Measurements from ENCODE around the gene IMPDH2.

Gene IMPDH2

DNA sequence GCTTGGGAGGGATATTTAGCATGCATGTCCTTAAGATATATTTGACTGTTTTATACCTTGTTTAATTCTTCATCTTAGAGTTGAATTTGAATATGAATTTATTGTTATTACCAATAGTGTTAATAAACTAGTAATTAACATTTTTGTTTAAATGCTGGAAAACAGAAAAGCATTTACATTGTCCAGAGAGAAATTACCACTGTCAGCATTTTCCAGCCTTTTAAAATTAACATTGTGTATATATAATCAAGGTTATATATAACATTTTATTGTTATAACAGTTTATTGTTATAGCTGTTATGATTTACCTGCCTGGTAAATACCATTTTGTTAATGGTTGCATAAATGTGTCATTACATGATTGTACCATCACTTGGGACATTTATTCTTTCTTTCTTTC, 47.2 kb downstream of the IMPDH2 start:
- CTCF ChIA-PET = interaction anchor here (1.1 kb wide), 1 partner anchor 9 kb away, joined by 3 read pairs; no protein-coding TSS in a partner anchor
- POLR2A ChIA-PET = no interaction called here
- TF ChIP-seq, protein P1, sequence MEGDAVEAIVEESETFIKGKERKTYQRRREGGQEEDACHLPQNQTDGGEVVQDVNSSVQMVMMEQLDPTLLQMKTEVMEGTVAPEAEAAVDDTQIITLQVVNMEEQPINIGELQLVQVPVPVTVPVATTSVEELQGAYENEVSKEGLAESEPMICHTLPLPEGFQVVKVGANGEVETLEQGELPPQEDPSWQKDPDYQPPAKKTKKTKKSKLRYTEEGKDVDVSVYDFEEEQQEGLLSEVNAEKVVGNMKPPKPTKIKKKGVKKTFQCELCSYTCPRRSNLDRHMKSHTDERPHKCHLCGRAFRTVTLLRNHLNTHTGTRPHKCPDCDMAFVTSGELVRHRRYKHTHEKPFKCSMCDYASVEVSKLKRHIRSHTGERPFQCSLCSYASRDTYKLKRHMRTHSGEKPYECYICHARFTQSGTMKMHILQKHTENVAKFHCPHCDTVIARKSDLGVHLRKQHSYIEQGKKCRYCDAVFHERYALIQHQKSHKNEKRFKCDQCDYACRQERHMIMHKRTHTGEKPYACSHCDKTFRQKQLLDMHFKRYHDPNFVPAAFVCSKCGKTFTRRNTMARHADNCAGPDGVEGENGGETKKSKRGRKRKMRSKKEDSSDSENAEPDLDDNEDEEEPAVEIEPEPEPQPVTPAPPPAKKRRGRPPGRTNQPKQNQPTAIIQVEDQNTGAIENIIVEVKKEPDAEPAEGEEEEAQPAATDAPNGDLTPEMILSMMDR (IDR thresholded peaks at IDR 0.05; ENCODE audit: control extremely low read depth, extremely low read depth, low read depth, missing control alignments) = no peak

DNA sequence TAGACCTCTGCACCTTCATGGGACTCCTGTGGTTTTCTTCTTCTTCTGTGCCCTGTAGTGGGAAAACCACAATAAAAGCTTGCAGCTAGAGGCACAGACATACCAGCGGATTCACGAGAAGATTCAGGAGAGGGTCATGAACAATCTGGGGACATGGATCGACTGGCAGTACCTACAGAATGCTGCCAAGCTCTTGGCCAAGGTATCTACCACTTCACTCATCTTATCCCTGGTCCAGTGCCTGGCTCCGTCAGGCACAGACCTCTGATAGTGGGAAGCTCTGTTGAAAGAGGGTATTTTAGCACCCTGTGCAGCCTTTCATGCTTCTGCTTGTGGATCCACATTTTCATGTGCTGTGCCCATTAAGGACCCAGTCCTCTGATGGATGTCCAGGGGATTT, 48.9 kb downstream of the IMPDH2 start:
- POLR2A ChIA-PET = interaction anchor here (0.7 kb wide), 1 partner anchor 1592 kb away, joined by 4 read pairs; no protein-coding TSS in a partner anchor
- DNase-seq (ENCODE audit: extremely low spot score) = no peak
- CTCF ChIA-PET = interaction anchor here (0.9 kb wide), 1 partner anchor 57 kb away, joined by 3 read pairs; no protein-coding TSS in a partner anchor
- TF ChIP-seq, protein P1 (IDR thresholded peaks at IDR 0.05; ENCODE audit: control extremely low read depth, extremely low read depth, low read depth, missing control alignments) = no peak

More for the DNA sequence above, 47.2 kb downstream of the IMPDH2 start:
- no peak for DNase-seq (ENCODE audit: extremely low spot score)

DNA sequence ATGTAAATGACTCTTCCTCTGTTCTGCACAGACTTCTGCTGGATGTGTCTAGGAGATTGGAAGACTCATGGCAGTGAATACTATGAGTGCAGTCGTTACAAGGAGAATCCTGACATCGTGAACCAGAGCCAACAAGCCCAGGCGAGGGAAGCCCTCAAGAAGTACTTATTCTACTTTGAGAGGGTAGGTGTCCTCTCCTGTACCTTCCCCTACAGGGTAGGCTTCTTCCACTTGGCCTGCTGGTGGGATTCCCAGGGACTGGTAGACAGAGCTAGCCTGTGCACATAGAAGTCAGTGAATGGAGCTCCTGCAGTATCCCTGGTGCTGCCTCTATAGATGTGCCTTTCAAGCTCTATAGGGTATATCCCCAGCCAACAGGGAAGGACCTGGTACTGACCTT, 49.7 kb downstream of the IMPDH2 start:
- TF ChIP-seq, protein P1 (IDR thresholded peaks at IDR 0.05; ENCODE audit: control extremely low read depth, extremely low read depth, low read depth, missing control alignments) = no peak
- ChIA-PET POLR2A (no interaction called here), CTCF (interaction anchor here (0.9 kb wide), 1 partner anchor 58 kb away, joined by 3 read pairs; no protein-coding TSS in a partner anchor)
- no peak for DNase-seq (ENCODE audit: extremely low spot score)
